Posterior vena cava (tissue), 2 donors: Measurements from ENCODE around the gene GPR17. TPM values are rescaled to one million over a fixed set of nuclear protein-coding genes. Genes with fewer than 3 reads are reported as not detected.

ENCODE experiments used
- DNase-seq: peaks from one replicate; pipeline ENCODE4 v3.0.0-alpha.2; 2020; ENCODE audit warnings: low spot score
- intact Hi-C, 2 donors: fragments of 100-400 bp; cut with DNase I; formaldehyde crosslinking; loops; one replicate each; pipeline versions ENCODE4 v1.14.1 to v1.14.2; 2022 to 2023
- long read RNA-seq, 2 donors: library from polyadenylated mRNA; unstranded; transcript quantifications; one replicate each; pipeline ENCODE4 v2.0.0, GENCODE V29; 2020 to 2021
- total RNA-seq, 2 donors: library from RNA; stranded (reverse); fragmentation: NEBNext Ultra II Directional; extraction: Animal tissue kit (Norgen Biotek cat#: 25700); gene quantifications; one replicate each; pipeline ENCODE4 v1.2.1, GENCODE V29; 2021
- donor health status: DM: yes; HTN: yes; CAD: no.
- donor health status: DM: yes; HTN: yes; CAD: no.

Gene GPR17, protein sequence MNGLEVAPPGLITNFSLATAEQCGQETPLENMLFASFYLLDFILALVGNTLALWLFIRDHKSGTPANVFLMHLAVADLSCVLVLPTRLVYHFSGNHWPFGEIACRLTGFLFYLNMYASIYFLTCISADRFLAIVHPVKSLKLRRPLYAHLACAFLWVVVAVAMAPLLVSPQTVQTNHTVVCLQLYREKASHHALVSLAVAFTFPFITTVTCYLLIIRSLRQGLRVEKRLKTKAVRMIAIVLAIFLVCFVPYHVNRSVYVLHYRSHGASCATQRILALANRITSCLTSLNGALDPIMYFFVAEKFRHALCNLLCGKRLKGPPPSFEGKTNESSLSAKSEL
- total RNA-seq = under 1 TPM in 1 of 2 donors, not detected in 1; 0.10 TPM
- long read RNA-seq, donor 1, partial matches to known transcripts = 0 of 2 reads
- long read RNA-seq, donor 1, other reads (novel, unspliced or antisense) = 2 of 2 reads
- long read RNA-seq, donor 2 = 0 reads

DNA sequence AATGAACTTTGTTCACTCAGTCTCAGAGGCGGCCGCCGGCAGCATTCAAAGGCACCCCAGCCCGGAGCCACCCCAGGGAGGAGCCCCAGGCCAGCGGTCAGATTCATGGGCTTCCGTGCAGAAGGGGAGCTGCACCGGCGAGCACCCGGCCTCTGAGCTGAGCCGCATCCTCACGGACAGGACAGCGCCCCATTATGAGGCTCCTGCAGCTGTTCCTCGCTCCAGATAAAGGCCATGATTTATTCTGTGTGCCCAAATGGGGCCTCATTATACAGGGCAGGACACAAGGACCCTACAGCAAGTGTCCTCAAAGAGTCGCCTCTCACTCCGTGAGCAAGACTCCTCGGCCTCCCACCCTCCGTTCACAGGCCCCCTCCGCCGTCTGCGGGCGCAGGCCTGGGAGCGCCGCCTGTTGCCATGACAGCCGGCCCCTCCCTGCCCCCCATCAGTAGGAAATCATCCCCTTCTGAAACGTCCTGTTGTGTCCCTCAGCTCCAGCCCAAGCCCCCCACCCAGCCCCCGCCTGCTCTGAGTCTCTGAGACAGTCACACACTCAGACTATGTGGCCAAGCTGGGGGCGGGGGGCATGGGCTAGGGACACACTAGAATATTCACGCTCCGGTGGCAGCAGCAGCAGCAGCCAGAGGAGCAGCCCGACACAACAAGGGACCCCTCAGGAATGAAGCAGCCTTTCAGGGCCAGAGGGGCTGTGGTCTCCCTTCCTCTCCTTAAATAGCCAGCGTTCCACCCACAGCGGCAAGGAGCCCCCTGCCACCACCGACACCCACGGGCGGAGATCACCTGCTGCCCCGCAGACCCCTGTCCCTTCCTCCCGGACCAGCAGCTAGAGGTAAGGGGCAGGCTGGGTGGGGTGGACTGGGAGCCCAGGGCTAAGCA, at the start of gene GPR17:
Gene GPR17, plus strand, starts transcription at position 759 of the 897 bp plus-strand sequence. CDS start 4,583 bp downstream, outside the sequence.
- peak; percentile 77 for DNase-seq
- intact Hi-C loops = loop anchor here in 1 of 2 donors (5.0 kb wide), 1 partner anchor 52 kb away; no protein-coding TSS in a partner anchor

DNA sequence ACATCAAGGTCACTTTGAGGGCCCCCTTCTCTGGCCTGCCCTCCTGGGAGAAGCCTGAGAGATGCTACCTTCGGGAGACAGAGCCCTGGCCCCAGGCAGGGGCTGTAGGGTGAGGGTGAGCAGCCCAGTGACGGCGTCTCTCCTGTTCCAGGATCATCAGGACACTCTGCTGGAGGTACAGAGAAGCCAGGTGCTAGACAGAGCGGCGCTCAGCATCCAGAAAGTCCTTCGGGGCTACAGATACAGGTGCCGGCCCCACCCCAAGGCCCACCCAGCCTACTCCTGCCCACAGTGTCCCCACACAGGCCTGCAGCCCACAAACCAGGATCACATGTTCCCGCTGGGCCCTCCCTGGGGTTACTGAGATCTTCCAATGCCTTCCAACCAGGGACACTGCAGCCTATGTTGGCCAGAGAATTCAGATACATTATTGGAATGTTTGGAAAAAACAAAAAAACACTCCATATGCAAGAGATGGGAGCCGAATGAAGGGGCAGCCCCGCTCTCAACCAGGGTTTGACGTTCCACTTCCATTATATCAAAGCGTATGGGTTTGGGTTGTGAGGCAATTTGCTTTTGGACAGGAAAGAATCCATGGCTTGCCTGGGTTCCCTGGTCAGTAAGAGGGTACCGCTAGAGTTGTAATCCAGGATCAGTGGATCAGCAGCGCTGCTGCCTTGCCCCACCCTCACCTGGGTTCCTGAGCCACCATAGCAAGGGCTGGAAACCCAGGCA, 49.5 kb upstream of the GPR17 start:
- intact Hi-C loops = loop anchor here in 1 of 2 donors (5.0 kb wide), 1 partner anchor 426 kb away; no protein-coding TSS in a partner anchor
- peak; percentile 63 for DNase-seq

DNA sequence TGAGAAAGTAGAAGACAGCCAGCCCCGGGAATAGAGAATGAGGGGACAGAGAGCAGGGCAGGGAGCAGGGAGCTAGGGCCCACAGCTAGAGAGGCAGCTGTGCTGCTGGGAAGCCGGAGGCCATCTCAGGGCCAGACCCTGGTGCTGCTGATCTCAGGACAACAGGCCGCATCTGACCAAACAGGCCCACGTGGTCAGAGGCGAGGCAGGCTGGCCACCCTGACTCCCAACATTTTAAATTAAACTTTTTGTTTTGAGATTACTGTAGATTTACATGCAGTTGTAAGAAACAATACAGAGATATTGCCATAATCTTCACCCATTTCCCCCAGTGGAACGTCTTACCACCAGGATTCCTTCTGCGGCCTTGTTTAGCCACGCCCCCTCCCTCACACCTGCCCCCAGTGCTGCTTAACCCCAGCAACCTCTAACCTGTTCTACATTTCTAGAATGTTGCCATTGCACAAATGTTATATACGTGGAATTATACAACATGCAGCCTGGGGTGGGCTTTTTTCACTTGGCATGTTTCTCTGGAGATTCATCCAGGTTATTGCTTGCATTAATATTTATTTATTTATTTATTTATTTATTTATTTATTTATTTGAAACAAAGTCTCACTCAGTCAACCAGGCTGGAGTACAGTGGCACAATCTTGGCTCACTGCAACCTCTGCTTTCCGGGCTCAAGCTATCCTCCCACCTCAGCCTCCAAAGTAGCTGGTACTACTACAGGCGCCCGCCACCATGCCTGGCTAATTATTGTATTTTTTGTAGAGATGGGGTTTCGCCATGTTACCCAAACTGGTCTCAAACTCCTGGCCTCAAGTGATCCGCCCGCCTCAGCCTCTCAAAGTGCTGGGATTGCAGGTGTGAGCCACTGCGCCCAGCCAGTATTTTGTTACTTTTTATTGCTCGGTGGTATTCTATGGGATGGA, 48.6 kb upstream of the GPR17 start:
- peak; percentile 65 for DNase-seq
- intact Hi-C loops = loop anchor here in 1 of 2 donors (5.0 kb wide), 1 partner anchor 425 kb away; no protein-coding TSS in a partner anchor

DNA sequence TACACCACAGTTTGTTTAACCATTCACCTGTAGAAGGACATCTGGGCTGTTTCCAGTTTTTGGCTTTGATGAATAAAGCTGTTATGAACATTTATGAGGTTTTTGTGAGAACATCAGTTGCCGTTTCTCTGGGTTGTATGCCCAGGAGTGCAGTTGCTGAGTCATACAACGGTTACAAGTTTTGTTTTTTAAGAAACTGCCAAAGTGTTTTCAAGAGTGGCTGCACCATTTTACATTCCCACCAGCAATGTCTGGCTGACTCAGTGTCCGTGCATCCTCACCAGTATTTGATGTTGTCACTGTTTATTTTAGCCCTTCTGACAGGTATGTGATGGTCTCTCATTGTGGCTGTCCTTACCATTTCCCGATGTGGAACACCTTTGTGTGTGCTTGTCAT, 48.0 kb upstream of the GPR17 start:
- no peak for DNase-seq
- intact Hi-C loops = loop anchor here in 1 of 2 donors (5.0 kb wide), 1 partner anchor 424 kb away; no protein-coding TSS in a partner anchor

DNA sequence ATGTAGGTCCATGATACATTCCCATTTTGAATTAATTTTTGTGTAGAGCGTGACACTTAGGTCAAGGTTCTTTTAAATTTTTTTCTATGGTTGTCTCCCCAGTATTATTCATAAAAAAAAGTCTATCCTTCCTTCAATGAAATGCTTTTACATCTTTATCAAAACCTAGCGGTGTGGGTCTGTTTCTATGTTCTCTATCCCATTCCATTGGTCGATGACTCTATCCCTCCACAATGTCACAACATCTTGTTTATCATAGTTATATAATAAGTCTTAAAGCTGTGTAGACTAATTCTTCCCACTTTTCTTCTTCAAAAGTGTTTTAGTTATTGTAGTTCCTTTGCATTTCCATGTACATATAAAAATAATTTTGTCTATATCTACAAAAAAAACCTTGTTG, 47.2 kb upstream of the GPR17 start:
- intact Hi-C loops = loop anchor here in 1 of 2 donors (5.0 kb wide), 1 partner anchor 424 kb away; no protein-coding TSS in a partner anchor
- no peak for DNase-seq

DNA sequence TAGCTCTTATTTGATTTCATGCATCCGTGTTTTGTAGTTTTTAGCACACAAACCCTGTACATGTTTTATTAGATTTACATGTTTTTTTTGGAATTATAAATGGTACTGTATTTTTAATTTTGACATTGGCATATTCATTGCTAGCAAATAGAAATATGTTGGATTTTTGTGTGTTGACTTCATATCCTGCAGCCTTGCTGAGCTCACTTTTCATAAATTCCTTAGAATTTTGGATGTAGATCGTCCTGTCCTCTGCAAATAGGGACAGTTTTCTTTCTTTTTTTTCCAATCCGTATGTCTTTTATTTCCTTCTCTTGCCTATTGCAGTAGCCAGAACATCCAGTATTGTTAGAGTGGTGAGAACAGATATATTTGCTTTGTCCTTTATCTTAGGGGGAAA, 46.7 kb upstream of the GPR17 start:
- intact Hi-C loops = loop anchor here in 1 of 2 donors (5.0 kb wide), 1 partner anchor 423 kb away; no protein-coding TSS in a partner anchor
- DNase-seq = no peak

DNA sequence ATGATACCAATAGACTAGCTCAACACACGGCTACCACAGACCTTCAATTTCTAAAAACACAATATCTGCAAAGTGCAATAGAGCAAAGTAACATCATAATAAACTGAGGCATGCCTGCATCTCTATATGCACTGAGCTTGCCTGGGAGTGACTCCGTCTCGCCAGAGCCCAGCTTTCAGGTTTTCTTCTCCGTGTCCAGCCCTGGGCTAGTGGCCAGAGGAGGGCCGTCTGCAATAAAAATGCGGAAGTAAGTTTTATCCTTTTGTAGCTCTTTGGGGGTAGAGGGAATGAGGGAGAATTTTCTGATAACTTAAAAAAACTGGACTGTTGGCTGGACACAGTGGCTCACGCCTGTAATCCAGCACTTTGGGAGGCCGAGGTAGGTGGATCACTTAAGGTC, 41.0 kb upstream of the GPR17 start:
- intact Hi-C loops = no loop called here
- DNase-seq = peak; percentile 63

DNA sequence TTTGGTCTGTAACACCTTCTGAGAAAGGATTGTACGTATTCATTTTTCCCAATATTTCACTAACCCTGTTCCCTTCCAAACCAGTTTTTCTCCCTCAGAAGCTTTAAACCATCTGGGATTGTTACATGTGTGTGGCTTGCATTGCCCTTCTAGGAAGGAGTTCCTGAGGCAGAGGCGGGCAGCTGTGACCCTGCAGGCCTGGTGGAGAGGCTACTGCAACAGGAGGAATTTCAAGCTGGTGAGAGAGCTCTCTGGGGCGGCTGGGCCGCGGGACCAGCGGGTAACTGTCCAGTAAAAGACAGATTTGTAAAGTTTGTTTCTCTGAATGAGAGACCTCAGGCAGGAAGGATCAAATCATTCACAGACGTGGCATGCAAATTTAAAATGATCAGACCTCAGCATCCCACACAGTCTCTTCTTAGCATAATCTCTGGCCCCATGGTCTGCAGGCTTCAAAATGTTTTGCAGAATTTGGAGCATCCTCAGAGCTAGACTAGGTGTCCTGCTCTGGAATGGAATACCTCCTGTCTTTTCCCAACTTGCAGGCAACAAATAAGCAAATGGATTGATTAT, 40.2 kb upstream of the GPR17 start:
- intact Hi-C loops = no loop called here
- peak; percentile 31 for DNase-seq

DNA sequence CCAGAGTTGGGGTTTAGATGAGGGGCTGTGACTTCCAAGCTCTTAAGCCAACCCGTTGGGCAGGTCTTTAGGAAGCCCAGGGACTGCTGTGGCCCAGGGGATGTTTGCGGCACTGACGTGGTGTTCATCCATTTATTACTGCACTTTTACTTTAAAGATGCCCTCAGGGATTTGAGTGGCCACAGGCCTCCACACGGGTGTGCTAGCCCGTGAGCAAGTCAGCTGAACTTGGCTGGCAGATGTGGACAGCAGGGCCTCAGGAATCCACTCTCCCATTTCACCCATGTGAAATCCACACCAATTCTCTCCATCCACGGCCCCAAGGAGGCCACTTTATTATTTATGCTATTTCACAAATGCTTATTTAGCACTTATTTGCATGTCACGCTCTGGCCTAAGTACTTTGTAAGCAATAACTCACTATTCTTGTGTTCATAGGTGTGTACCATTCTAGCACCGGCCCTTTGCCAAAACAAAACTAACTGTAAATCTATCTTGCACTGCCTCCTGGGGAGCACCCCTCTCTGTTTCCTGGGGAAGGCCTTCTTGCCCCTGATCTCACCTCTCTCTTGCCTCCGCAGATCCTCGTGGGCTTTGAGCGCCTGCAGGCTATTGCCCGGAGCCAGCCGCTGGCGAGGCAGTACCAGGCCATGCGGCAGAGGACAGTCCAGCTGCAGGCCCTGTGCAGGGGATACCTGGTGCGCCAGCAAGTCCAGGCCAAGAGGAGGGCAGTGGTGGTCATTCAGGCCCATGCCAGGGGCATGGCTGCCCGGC, 39.1 kb upstream of the GPR17 start:
- intact Hi-C loops = no loop called here
- DNase-seq = peak; percentile 36

DNA sequence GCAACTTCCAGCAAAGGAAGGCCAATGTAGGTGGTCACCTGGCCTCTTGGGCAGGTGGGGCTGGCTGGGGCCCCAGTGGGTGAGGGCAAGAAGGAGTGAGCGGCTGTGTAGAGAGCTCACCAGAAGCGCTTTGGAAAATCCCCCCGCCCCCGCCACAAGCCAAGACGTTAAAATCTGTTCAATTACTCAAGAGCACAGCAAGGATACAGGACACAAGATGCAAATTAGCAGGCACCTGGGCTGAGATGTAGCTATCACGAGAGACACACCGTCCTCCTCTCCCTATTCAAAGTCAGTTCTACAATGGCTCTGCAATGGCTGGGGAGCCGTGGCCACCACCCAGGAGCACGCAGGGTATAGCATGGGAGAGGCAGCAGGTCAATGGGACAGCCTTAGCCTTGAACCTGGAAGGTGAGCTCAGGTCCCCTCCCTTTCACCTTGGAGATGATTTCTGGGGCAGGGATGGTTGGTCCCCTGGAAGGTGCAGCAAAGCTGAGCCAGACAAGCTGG, 38.5 kb upstream of the GPR17 start:
- intact Hi-C loops = no loop called here
- peak; percentile 35 for DNase-seq

DNA sequence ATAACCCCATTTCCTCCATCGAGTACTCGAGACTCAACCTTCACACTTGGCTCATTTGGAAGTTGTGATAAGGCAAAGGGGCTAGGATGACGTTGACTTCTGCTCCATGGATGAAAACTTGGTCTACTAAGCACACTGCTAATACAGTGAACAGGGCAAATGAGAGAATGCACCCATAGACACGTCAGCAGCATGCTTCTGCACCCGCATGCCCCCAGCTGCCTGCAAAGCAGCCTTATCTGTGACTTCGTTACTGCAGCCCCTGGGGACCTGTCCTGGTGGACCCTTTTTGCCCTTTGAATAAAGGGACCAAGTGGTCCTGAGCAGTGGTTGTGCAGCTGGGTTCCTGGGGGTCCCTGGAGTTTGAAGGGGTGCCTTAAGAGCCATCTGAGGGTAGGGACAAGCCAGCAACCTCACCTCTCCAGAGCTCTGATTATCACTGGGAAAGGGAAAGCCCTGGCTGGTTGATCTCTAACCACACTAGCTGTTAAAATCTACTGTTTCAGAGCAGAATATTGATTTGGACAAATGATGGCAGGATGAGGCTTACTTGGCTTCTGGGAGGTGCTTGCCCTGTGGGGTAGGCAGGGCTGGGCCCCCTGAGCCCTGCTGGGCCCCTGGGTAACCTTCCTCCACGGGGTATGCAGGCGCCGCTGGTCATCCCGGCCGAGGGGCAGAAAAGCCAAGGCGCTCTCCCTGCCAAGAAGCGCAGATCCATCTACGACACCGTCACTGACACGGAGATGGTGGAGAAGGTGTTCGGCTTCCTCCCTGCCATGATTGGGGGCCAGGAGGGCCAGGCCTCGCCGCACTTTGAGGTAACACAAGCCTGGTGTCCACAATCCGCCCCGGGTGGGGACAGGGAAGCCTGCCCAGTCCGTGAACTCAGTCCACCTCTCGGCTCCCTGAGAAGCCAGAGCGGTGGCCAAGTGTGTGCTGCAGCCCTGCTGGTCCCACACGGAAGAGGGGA, 37.6 kb upstream of the GPR17 start:
- intact Hi-C loops = no loop called here
- peak; percentile 28 for DNase-seq

DNA sequence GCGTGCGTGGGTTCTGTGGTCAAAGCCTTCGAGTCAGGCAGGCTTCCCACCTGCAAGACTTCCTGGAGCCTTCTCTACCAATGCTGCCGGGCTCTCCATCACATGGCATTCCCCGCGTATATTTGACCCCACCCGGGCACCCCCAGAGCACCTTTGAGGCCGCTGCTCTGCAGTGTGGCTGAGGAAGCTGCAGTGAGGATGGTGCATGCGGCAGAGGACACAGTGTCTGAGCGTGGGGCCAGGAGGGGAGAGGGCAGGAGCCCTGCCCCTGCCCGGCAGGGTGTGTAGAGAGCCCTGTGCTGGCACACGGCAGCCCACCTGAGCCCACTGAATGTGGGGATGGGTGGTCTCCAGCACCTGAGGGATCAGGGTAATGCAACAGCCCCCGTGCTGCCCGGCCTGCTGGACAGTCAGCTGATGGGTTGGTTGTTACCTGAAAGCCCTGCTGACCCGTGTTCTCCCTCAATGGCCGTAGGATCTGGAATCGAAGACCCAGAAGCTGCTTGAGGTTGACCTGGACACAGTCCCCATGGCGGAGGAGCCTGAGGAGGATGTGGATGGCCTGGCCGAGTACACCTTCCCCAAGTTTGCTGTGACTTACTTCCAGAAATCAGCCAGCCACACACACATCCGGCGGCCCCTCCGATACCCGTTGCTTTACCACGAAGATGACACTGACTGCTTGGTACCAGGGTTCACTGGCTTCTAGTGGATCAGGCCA, 36.8 kb upstream of the GPR17 start:
- DNase-seq = peak; percentile 72
- intact Hi-C loops = no loop called here

DNA sequence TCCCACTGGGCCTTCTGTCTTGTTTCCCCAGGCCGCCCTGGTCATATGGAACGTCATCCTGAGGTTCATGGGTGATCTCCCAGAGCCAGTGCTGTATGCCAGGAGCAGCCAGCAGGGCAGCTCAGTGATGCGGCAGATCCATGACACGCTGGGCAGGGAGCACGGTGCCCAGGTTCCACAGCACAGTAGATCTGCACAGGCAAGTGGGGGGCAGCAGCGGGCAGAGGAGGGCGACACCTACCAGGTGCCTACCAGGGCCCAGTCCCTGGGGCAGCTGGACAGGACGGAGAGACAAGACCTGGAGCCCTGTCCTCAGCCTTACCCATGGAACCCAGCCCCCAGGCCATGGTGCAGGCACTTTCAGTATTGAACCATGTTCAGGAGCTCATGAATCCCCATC, 36.1 kb upstream of the GPR17 start:
- intact Hi-C loops = no loop called here
- DNase-seq = peak; percentile 54

DNA sequence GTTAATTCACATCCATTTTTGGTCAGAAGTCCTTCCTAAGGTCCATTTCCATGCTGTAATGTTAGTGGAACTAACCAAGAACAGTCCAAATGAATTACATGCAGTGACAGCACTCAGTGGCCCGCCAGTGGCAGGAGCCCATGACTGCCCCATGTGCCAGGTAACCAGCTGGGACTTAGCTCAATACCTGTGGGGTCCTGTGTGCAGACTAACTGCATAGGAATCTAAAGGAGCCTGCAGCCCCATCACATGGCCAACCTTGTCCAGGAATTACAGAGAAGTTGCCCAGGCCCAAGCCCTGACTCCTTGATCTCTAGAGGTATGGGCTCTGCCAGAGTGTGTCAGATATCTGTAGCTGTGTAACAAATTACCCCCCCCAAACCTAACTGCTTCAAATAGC, 35.4 kb upstream of the GPR17 start:
- intact Hi-C loops = no loop called here
- DNase-seq = peak; percentile 51
